ENCODE results near the gene NOX4.
"Not testable (repeated sequence)": the region's sequence is repeated elsewhere in the genome, so short reads cannot be mapped to it uniquely, and the experiment has no call there.

Gene NOX4

DNA sequence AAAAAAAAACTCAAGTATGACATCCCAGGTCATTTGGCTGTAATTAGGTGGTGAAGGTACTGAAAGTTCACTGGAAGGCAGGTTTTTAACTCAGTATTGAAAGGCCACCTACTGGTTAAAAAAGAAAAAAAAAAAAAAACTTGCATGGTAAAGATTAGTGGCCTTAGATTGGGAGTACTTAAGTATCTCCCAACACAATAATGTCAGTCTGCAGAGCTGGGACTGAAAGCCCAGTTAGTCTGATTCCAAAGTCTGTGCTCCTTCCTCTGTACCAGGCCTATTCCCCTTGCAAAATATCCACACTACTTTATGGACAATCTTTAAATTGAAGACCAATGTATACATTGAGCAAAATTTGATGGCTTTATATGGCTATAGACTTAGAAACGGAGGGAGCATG lies 85.5 kb downstream of the NOX4 start:
- ChIA-PET CTCF (interaction anchor here (1.4 to 1.9 kb wide), 2 partner anchors 10 to 65 kb away, joined by 3 to 4 read pairs; no protein-coding TSS in a partner anchor), POLR2A (no interaction called here)
- TF ChIP-seq, protein P1, sequence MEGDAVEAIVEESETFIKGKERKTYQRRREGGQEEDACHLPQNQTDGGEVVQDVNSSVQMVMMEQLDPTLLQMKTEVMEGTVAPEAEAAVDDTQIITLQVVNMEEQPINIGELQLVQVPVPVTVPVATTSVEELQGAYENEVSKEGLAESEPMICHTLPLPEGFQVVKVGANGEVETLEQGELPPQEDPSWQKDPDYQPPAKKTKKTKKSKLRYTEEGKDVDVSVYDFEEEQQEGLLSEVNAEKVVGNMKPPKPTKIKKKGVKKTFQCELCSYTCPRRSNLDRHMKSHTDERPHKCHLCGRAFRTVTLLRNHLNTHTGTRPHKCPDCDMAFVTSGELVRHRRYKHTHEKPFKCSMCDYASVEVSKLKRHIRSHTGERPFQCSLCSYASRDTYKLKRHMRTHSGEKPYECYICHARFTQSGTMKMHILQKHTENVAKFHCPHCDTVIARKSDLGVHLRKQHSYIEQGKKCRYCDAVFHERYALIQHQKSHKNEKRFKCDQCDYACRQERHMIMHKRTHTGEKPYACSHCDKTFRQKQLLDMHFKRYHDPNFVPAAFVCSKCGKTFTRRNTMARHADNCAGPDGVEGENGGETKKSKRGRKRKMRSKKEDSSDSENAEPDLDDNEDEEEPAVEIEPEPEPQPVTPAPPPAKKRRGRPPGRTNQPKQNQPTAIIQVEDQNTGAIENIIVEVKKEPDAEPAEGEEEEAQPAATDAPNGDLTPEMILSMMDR (IDR thresholded peaks at IDR 0.05; ENCODE audit: control extremely low read depth, extremely low read depth, low read depth, missing control alignments), result no peak
- no peak for DNase-seq (ENCODE audit: extremely low spot score)

DNA sequence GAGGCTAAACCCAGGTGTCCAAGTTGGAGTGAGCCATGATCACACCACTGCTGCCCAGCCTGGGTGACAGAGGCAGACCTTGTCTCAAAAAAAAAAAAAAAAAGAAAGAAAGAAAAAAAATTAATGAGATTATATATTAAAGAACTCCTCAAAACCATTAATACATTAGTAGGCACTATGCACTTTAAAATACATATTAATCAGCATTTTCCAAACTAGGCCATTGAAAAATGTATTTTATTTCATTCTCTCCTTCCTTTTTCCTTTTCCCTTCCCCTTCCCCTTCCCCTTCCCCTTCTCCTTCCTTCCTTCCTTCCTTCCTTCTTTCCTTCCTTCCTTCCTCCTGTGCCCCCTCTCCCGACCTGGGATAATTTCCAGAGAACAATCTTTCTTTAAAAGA lies 99.5 kb downstream of the NOX4 start:
- DNase-seq (ENCODE audit: extremely low spot score); CTCF ChIA-PET; POLR2A ChIA-PET: not testable (repeated sequence)

DNA sequence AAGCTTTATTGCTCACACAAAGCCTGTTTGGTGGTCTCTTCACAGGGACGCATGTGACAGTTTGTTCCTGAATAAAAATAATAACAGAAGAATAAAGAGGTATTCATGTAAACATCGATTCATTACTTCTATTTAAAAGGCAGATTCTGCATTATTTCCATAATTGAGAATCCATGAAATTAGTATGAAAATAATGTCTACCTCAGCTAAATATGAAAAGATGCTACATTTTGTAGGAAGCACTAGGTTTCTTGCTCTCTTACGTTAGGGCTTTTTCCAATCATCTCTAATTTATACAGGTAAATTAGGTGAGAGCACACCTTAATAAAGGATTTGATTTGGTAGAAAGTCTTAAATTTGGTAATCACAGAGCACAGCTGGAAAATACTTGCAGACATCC lies 103.7 kb downstream of the NOX4 start:
- POLR2A ChIA-PET; CTCF ChIA-PET; DNase-seq (ENCODE audit: extremely low spot score): not testable (repeated sequence)

DNA sequence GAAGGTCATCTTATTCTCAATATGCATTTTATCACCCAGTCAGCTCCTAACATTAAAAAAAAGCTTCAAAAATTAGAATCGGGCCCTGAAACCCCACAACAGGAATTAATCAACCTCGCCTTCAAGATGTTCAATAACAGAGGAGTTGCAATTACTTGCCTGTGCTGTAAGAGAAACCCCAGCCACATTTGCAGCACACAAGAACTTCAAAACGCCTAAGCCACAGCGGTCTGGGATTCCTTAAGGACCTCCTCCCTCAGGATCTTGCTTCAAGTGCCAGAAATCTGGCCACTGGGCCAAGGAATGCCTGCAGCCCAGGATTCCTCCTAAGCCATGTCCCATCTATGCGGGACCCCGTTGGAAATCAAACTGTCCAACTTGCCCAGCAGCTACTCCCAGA lies 108.2 kb downstream of the NOX4 start:
- POLR2A ChIA-PET; CTCF ChIA-PET; DNase-seq (ENCODE audit: extremely low spot score): not testable (repeated sequence)

DNA sequence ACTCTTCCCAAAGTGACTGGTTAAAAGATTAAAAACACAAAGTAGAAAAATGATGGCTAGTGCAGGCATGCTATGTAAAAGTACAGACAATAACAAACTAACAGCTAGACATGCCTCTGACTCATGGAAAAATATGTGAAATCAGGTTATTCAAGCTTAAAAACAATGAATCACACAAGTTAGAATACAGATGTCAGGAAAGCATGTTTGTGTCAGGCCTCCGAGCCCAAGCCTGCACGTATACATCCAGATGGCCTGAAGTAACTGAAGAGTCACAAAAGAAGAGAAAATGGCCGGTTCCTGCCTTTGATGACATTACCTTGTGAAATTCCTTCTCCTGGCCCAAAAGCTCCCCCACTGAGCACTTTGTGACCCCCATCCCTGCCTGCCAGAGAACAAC lies 110.1 kb downstream of the NOX4 start:
- no peak for DNase-seq (ENCODE audit: extremely low spot score)
- TF ChIP-seq, protein P1 (IDR thresholded peaks at IDR 0.05; ENCODE audit: control extremely low read depth, extremely low read depth, low read depth, missing control alignments), result no peak
- ChIA-PET CTCF (no interaction called here), POLR2A (no interaction called here)

DNA sequence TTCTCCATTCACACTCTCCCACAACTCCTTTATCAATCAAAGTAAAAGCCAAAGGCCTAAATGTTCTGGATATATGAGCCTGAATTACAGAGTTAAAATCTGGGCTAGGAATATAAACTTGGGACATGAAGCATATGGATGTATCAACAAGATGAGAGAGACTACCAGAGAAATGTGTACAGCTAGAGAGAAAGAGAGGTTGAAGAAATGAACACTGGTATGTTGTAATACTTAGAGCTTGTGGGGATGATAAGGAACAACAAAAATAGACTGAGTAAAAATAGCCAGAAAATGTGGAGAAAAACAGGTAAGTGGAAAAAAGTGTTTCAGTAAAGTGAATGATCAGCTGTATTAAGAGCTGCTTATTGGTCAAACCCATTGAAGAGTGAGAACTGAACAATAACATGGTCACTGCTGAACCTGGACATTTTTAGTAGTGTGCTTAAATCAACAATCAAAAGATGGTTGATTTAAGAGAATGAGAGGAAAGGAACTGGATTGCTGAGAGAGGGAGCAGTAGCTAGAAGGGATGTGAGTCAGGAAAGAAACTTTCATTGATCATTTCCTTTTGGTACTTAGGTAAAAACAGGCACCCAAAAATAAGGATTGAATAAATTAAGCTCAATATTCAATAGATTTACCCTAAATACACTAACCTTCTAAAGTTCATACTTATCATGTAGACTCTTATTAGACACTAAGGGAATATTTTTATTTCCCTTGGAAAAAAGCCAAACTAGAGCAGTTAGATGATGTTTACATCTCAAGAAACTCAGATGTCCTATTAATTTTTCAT lies 111.0 kb downstream of the NOX4 start:
- POLR2A ChIA-PET; DNase-seq (ENCODE audit: extremely low spot score); CTCF ChIA-PET: not testable (repeated sequence)

DNA sequence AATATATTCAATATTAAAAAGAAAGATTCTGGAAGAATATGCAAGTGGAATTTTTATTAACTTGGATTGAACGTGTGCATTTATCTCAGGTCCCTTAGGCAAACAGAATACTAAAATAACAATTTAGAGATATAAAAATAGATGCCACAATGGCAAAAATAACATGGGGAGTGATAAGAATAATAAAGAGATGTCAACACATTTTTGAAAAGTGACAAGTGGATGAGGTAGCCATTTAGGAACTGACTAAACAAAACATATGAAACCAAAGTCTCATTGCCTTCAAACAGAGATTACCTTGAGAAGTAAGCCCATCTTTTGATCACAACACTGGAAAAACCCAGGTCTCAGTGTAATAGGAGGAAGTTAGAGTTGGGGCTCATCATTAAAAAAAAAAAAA lies 112.2 kb downstream of the NOX4 start:
- POLR2A ChIA-PET; DNase-seq (ENCODE audit: extremely low spot score); CTCF ChIA-PET: not testable (repeated sequence)

DNA sequence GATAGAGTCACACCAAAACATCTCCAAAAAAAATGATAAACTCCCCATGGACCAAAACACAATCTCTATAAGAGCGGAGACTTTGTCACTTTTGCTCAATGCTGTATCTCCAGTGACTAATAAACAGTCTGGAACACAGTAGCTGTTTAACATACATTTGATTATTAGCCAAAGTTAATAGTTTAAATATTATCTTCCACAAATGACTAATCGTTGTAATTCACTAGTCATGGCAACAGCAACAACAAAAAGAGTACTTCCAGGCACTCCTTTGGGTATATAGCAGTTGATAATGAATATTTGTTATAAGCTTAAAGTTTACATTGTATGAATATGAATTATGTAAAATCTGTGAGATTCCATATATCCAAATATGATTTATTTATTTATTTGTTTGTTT lies 121.8 kb downstream of the NOX4 start:
- CTCF ChIA-PET; POLR2A ChIA-PET; DNase-seq (ENCODE audit: extremely low spot score): not testable (repeated sequence)

DNA sequence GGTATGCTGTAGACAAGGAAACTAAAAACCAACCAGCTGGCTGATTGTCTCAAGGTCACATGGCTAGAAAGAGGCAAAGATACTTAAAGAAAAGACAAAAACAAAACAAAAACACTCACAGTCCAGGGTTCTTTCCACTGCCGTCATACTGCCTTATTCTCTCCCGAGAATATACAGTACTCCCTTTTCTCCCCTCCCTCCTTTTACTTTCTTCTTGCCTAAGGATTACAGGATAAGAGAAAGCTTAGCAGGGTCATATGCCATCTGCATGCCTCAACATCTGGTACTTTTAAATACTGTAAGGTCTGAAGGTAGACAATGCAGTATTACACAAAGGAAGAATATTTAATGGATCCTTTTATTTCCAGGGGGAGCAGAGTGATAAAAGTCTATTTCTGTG lies 126.3 kb downstream of the NOX4 start:
- DNase-seq (ENCODE audit: extremely low spot score); CTCF ChIA-PET; POLR2A ChIA-PET: not testable (repeated sequence)

DNA sequence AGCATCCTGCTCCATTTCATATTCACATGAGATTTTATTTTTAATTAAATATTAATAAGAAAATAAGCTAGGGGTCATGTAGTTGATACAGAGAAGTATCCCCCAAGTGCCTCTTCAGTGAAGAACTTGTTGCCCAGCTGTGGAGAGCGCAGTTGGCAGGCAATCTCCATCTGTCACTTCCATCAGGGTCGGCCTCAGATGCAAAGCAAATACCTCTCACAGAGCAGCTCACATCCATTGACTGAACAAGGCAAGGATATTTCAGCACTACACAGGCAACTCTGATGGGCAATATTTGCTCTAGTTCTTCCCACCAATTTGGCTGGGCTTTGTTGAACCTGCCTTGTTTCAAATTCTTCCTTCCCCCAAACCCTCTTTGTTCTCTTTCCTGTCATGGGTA lies 129.4 kb downstream of the NOX4 start:
- DNase-seq (ENCODE audit: extremely low spot score), result no peak
- TF ChIP-seq, protein P1 (IDR thresholded peaks at IDR 0.05; ENCODE audit: control extremely low read depth, extremely low read depth, low read depth, missing control alignments), result no peak
- POLR2A ChIA-PET, result no interaction called here
- CTCF ChIA-PET, result no interaction called here

DNA sequence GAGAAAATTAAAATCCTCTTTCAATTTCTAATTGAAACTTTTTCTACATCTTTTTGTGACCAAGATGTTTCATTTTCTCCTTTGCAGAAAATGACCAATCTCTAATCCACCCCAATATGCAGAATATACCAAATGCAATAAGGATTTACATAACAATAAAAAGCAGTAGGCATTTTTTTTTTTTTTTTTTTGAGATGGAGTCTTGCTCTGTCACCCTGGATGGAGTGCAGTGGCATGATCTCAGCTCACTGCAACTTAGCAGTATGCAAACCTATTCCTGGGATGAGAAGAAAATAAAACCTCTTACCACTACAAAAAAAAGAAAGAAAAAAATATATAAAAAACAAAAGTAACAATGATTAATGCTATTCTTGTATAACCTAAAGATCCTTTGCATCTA lies 132.0 kb downstream of the NOX4 start:
- CTCF ChIA-PET; POLR2A ChIA-PET; DNase-seq (ENCODE audit: extremely low spot score): not testable (repeated sequence)
